Smooth muscle cell (in vitro differentiated cells): ENCODE results near the gene HMGCLL1. TPM values are rescaled to one million over a fixed set of nuclear protein-coding genes. Genes with fewer than 3 reads are reported as not detected.

ENCODE experiments used
- DNase-seq: peaks from one replicate; lab custom pipeline; 2025; ENCODE audit not compliant: unreplicated experiment; lab: John Stamatoyannopoulos, UW
- H2AFZ ChIP-seq: fragments of 200-600 bp; sonication (generic); 2 replicates; pipeline ENCODE4 v1.6.0; 2016; ENCODE audit warnings: antibody characterized with exemption, low read depth, mild to moderate bottlenecking
- H3F3A ChIP-seq: fragments of 200-600 bp; sonication (generic); 2 replicates; pipeline ENCODE4 v1.6.0; 2017; ENCODE audit warnings: antibody characterized with exemption, low read depth
- H3K27ac ChIP-seq: fragments of 200-600 bp; sonication (generic); 2 replicates; pipeline ENCODE4 v1.5.1; 2016; ENCODE audit warnings: low read depth, mild to moderate bottlenecking
- H3K27me3 ChIP-seq: fragments of 200-600 bp; sonication (generic); 2 replicates; pipeline ENCODE4 v1.6.1; 2016; ENCODE audit warnings: low read depth, mild to moderate bottlenecking
- H3K36me3 ChIP-seq: fragments of 200-600 bp; sonication (generic); 2 replicates; pipeline ENCODE4 v1.5.1; 2016; ENCODE audit warnings: low read depth
- H3K4me1 ChIP-seq: fragments of 200-600 bp; sonication (generic); 2 replicates; pipeline ENCODE4 v1.5.1; 2016; ENCODE audit warnings: low read depth
- H3K4me2 ChIP-seq: fragments of 200-600 bp; sonication (generic); 2 replicates; pipeline ENCODE4 v1.6.0; 2016; ENCODE audit warnings: mild to moderate bottlenecking
- H3K4me3 ChIP-seq: fragments of 200-600 bp; sonication (generic); 2 replicates; pipeline ENCODE4 v1.5.1; 2016; ENCODE audit warnings: mild to moderate bottlenecking
- H3K79me2 ChIP-seq: fragments of 200-600 bp; sonication (generic); 2 replicates; pipeline ENCODE4 v1.6.0; 2016; ENCODE audit warnings: low read depth, mild to moderate bottlenecking
- H3K9ac ChIP-seq: fragments of 200-600 bp; sonication (generic); 2 replicates; pipeline ENCODE4 v1.6.0; 2016; ENCODE audit warnings: low read depth
- H3K9me3 ChIP-seq: fragments of 200-600 bp; sonication (generic); replicated peaks from 2 replicates; pipeline ENCODE4 v1.5.1; 2016; ENCODE audit warnings: low read depth
- H4K20me1 ChIP-seq: fragments of 200-600 bp; sonication (generic); 2 replicates; pipeline ENCODE4 v1.6.0; 2016; ENCODE audit warnings: low read depth
- whole genome bisulfite sequencing: methylation state at CpG from one replicate; pipeline ENCODE4 v1.1.7; 2016; ENCODE audit warnings: low lambda C conversion rate; 5-methylcytosine and 5-hydroxymethylcytosine counted together
- polyA plus RNA-seq: library from polyadenylated mRNA; unstranded; fragments of >200 nt; fragmentation: Nextera tagmentation; extraction: Ambion mirVana; gene quantifications from 2 replicates; pipeline ENCODE4 v1.2.1, GENCODE V29; 2016
- total RNA-seq: library from RNA; depleted of rRNA; stranded (reverse); fragments of >200 nt; gene quantifications from 2 replicates; pipeline ENCODE4 v1.2.3, GENCODE V29; 2014
- TF ChIP-seq, protein P1 (sequence below): fragments of 200-600 bp; sonication (generic); IDR thresholded peaks from 2 replicates; pipeline ENCODE4 v1.5.1; 2017; ENCODE audit warnings: borderline replicate concordance, mild to moderate bottlenecking, antibody characterized with exemption; ENCODE audit not compliant: insufficient read depth, poor library complexity, severe bottlenecking

HMGCLL1 gene
- total and polyA plus RNA-seq, 2 experiments from 2014 or later = not detected

DNA sequence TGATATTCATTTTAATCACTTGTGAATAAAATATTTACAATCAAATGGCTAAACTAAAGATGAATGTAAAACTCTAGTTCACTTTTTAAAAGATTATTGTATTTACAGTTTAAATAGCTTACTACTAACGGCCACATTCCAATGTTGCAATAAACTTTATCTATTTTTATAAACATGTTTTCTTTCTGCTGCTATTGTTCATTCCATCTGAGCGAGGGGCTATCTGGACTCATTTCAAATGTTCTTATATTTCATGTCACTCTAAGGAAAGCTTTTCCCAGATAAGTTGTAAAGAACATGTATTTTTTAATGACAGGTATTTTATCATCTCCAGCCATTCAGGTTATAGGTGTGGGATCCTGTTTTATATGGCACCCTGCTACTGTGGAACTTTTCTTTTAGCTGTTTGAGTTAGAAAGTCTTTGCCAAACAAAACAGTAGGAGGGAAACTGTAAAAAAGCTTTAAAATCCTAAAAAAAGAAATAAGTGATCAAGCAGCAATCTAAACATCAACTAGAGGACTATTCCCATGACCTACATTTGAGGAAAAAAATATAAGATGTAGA is 42.5 kb downstream of the HMGCLL1 start:
- 68% methylated on average over 2 of the region's 2 CpGs for WGBS
- no peaks in the 10 kb centered on the region for H3K9me3 ChIP-seq
- no peak for DNase-seq
- no peaks in the 10 kb centered on the region for H3K27me3 ChIP-seq
- H3K27ac ChIP-seq = no peak overlapping the region
- no peak overlapping the region for H3K4me3 ChIP-seq
- no peak overlapping the region for H3K4me2 ChIP-seq
- H3F3A ChIP-seq = no peaks in the 10 kb centered on the region
- no peaks in the 10 kb centered on the region for H4K20me1 ChIP-seq
- H3K4me1 ChIP-seq = no peaks in the 10 kb centered on the region
- no peaks in the 10 kb centered on the region for H3K79me2 ChIP-seq
- TF ChIP-seq, protein P1, sequence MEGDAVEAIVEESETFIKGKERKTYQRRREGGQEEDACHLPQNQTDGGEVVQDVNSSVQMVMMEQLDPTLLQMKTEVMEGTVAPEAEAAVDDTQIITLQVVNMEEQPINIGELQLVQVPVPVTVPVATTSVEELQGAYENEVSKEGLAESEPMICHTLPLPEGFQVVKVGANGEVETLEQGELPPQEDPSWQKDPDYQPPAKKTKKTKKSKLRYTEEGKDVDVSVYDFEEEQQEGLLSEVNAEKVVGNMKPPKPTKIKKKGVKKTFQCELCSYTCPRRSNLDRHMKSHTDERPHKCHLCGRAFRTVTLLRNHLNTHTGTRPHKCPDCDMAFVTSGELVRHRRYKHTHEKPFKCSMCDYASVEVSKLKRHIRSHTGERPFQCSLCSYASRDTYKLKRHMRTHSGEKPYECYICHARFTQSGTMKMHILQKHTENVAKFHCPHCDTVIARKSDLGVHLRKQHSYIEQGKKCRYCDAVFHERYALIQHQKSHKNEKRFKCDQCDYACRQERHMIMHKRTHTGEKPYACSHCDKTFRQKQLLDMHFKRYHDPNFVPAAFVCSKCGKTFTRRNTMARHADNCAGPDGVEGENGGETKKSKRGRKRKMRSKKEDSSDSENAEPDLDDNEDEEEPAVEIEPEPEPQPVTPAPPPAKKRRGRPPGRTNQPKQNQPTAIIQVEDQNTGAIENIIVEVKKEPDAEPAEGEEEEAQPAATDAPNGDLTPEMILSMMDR = no peak
- H2AFZ ChIP-seq = no peak overlapping the region
- H3K36me3 ChIP-seq = no peaks in the 10 kb centered on the region
- no peak overlapping the region for H3K9ac ChIP-seq

DNA sequence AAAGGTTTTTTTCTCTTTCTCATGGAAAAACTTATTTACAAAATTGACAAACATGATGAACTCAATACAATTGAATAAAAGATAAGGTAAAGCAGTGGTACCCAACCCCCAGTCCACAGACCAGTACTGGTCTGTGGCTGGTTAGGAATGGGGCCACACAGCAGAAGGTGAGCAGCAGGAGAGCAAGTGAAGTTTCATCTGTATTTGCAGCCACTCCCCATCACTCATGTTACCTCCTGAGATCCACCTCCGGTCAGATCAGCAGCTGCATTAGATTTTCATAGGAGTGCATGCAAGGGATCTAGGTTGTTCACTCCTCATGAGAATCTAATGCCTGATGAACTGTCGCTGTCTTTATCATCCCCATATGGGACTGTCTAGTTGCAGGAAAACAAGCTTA is 47.5 kb downstream of the HMGCLL1 start:
- Histone ChIP-seq H4K20me1 (no peaks in the 10 kb centered on the region), H3K79me2 (no peaks in the 10 kb centered on the region), H3K27me3 (no peaks in the 10 kb centered on the region), H3K4me1 (no peaks in the 10 kb centered on the region), H3K9ac (no peak overlapping the region), H3K9me3 (no peaks in the 10 kb centered on the region), H3K4me2 (no peak overlapping the region), H2AFZ (no peak overlapping the region), H3K27ac (no peak overlapping the region), H3K36me3 (no peaks in the 10 kb centered on the region), H3F3A (no peaks in the 10 kb centered on the region), H3K4me3 (no peak overlapping the region)
- TF ChIP-seq, protein P1 = no peak
- WGBS = 86% methylated on average over 2 of the region's 2 CpGs
- no peak for DNase-seq

DNA sequence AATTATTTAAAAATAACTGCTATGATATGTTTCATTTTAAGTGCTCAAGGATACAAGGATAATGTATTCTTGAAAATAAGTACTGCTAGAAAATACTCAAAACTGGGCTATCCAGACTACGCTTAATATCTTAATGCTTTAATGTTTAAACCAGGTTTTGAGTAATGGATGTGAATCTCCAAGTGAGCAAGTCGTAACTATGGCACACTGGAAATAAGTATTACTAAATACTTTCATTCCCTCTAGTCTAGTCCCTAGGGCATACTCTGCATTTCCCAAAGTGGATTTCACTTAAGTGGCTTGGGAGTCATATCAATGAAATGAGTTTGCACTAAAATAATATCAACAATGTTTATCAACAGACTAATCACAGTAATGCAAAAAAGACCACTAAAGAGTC is 48.1 kb downstream of the HMGCLL1 start:
- Histone ChIP-seq H3K27ac (no peak overlapping the region), H3K9me3 (no peaks in the 10 kb centered on the region), H4K20me1 (no peaks in the 10 kb centered on the region), H2AFZ (no peak overlapping the region), H3K4me3 (no peak overlapping the region), H3K79me2 (no peaks in the 10 kb centered on the region), H3F3A (no peaks in the 10 kb centered on the region), H3K27me3 (no peaks in the 10 kb centered on the region), H3K4me1 (no peaks in the 10 kb centered on the region), H3K9ac (no peak overlapping the region), H3K4me2 (no peak overlapping the region), H3K36me3 (no peaks in the 10 kb centered on the region)
- TF ChIP-seq, protein P1 = no peak
- 98% methylated on average over 2 of the region's 2 CpGs for WGBS
- DNase-seq = no peak

DNA sequence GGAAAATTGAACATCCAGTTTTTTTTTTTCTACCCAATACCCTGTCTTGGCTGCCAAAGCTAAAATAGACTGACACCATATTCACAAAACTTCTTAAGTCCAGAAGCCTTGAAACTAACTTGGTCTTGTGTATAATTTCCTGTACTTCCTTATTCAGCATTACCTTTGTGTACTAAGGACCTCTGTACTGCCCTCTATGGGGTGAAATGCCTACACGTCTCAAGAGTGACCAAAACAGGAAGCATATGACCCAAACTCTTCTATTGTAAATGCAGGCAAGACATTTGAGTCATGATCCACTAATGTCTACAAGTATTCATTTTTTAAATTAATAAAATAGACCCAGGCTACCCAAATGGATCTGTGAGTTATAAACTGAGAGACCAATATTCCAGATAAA is 50.4 kb downstream of the HMGCLL1 start:
- Histone ChIP-seq H4K20me1 (no peaks in the 10 kb centered on the region), H3K27me3 (no peaks in the 10 kb centered on the region), H3K4me3 (no peak overlapping the region), H3K9ac (no peak overlapping the region), H3F3A (no peaks in the 10 kb centered on the region), H2AFZ (peak overlapping the region; percentile 18), H3K4me1 (no peaks in the 10 kb centered on the region), H3K4me2 (no peak overlapping the region), H3K36me3 (no peaks in the 10 kb centered on the region), H3K9me3 (no peaks in the 10 kb centered on the region), H3K79me2 (no peaks in the 10 kb centered on the region), H3K27ac (no peak overlapping the region)
- WGBS = 44% methylated on average over 1 of the region's 1 CpG
- no peak for DNase-seq
- TF ChIP-seq, protein P1 = peak; percentile 19
